ENCODE data around the gene GEN1.
A peak's percentile ranks its signal among the peaks of the same experiment; 100 is the strongest.
"Not testable (repeated sequence)": the region's sequence is repeated elsewhere in the genome, so short reads cannot be mapped to it uniquely, and the experiment has no call there.

The GEN1 gene

DNA sequence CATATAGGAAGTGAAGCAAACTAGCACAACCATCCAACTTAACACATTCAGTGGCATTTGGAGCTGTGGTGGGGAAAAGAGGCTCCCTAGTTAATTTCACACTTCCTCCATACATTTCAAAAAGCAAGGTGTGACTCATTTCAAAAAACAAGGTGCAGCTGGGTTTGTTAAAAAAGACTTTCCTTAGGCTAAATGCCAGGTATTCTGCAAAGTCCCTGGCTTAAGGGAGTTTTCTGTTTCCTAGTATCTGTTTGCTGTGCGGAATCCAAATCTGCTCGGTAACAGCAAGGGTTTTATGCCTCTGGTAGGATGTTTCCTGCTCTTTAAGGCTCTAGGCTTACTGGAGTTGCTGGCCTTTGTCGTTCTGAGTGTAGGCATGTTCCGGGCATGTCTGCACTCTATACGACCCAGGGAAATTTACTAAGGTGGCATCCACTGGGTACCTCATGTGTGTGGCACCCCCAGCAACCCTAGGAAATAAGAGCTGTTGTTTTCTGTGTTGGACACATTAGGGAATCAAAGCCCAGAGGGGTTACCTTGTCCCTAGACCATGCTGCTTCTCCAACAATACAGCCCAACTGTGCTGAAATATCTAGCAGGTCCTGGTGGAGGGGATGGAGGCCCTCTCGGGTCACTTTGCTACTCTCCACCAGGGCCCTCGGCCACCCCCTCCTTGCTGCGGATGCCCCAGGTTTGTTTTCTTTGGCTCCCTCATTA, 61.7 kb downstream of the GEN1 start:
- Mint-ChIP-seq H3K9me3 (peaks cover 2% of the 10 kb centered on the region), H3K36me3 (no peaks in the 10 kb centered on the region), H3K4me3 (no peak overlapping the region)

DNA sequence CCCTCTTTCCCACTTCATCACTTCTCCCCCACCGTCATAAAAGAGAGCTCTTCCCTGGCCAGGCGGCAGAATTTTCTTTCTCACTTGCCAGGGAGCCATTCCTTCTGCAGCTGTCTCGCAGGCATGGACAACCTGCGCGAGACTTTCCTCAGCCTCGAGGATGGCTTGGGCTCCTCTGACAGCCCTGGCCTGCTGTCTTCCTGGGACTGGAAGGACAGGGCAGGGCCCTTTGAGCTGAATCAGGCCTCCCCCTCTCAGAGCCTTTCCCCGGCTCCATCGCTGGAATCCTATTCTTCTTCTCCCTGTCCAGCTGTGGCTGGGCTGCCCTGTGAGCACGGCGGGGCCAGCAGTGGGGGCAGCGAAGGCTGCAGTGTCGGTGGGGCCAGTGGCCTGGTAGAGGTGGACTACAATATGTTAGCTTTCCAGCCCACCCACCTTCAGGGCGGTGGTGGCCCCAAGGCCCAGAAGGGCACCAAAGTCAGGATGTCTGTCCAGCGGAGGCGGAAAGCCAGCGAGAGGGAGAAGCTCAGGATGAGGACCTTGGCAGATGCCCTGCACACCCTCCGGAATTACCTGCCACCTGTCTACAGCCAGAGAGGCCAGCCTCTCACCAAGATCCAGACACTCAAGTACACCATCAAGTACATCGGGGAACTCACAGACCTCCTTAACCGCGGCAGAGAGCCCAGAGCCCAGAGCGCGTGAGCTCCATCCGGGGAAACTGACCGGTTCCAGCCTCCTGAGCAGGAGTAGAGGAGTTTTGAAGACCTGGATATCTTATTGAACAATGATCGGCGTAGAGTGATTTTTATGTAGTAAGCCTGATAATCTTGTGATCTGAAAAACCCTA, 62.7 kb downstream of the GEN1 start, which contains the start of gene MSGN1:
Gene MSGN1, plus strand, starts transcription at position 65 of the 850 bp plus-strand sequence. Its CDS starts 59 bp downstream, at position 124.
- Mint-ChIP-seq H3K36me3 (no peaks in the 10 kb centered on the region), H3K4me1 (peaks cover 30% of the 10 kb centered on the region), H3K9me3 (peaks cover 2% of the 10 kb centered on the region), H3K27ac (peak within 1 kb of the TSS; percentile 40), H3K4me3 (no peak within 1 kb of the TSS), H3K27me3 (no peaks in the 10 kb centered on the region)
- ATAC-seq (ENCODE audit: low read depth) (no peak), DNase-seq (ENCODE audit: low spot score in 2 of 2) (no peak)

More for the DNA sequence above, 61.7 kb downstream of the GEN1 start:
- no peak for ATAC-seq (ENCODE audit: low read depth)
- Mint-ChIP-seq H3K27me3 (no peaks in the 10 kb centered on the region), H3K27ac (peak overlapping the region; percentile 40), H3K4me1 (peaks cover 28% of the 10 kb centered on the region)
- DNase-seq (ENCODE audit: low spot score in 2 of 2): no peak

DNA sequence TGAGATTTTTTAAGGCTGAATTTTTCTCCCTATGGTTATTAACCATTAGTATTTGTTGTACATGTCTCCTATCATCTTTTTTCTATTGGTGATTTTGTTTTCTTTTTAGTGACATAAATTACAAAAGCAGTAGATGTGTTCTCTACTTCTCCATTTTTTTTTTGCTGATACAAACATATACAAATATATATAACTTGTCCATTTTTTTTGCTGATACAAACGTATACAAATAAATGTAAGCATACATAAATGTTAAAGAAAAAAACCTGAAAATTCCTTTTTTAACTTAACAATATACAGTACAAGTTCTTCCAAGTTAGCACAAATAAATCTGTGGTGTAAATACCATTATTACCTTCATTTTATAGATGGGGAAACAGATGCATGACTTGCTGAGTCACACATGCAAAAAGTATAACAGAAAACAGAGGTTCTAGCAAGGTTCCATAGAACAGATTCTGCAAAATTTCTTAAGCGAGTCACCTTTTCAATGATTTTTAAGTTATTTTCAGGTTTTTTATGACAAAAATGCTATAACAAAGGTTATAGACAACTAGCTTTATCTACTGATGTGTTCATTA, 64.4 kb downstream of the GEN1 start:
- Mint-ChIP-seq H3K9me3 (peaks cover 2% of the 10 kb centered on the region), H3K4me3 (no peak overlapping the region), H3K36me3 (no peaks in the 10 kb centered on the region), H3K27me3 (no peaks in the 10 kb centered on the region), H3K4me1 (peaks cover 34% of the 10 kb centered on the region), H3K27ac (no peak overlapping the region)
- no peak for DNase-seq (ENCODE audit: low spot score in 2 of 2)
- ATAC-seq (ENCODE audit: low read depth): no peak

DNA sequence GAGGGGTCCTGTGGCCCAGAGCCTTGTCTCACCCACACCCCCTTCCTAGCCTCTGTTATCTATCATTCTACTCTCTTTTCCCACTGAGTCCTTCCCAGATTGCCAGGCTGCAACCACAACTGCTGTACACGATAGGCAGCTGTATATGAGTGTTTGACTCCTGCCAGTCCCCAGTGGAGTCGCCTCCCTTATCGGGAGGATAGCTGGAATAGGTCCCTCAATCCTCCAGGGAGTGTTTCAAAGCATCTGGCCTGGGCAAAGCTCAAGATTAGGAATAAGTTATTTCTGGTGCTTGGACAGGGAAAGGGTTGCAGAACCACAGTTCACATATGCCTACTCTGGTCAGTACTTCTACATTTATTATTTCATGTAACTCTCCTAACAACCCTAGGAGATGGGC, 67.1 kb downstream of the GEN1 start:
- DNase-seq (ENCODE audit: low spot score in 2 of 2): no peak
- H3K4me3 Mint-ChIP-seq: no peak overlapping the region
- H3K4me1 Mint-ChIP-seq: peaks cover 39% of the 10 kb centered on the region
- ATAC-seq (ENCODE audit: low read depth): no peak
- H3K27ac Mint-ChIP-seq: no peak overlapping the region
- no peaks in the 10 kb centered on the region for H3K27me3 Mint-ChIP-seq
- H3K9me3 Mint-ChIP-seq: no peaks in the 10 kb centered on the region
- H3K36me3 Mint-ChIP-seq: no peaks in the 10 kb centered on the region

DNA sequence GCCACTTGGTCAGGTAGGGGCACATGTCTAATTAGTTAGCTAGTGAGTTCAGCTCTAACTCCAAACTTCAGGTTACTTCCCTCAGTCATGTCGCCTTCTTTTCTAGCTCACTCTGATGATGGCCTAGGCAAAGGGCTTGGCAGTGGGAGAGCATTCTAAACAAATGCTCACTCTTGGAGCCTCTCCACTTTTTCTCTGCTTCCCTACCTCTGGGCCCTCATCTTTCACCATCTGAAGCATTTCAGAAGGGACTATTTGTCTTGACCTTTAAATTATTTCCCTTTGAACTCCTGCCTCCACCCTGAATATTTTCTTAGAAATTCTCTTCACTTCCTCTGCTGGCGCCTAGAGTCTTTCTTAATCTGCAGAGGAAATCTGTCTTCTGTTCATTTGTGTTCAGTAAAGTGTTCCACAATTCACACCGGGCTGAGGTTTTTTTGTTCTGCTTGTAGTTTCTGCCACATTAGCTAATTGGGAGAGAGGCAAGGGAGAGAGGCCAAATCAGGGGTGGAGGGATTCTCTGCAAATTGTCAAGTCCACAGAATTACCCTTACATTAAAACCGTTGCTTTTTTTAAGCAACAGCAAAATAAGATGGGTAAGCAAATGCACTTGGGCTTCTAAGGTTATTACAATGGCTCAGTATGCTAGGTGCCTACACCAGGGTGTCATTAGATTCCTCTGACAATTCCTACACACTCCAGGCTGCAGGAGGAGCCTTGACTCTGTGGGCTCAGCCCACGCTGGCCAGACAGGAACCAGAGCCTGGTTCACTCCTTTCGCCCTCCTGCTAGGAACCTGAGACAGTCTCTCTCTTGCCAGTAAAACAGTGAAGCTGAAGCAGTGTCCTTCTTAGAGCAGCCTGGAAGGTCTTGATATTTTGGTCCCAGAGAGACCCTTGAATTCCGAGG, 67.9 kb downstream of the GEN1 start:
- Mint-ChIP-seq H3K27ac (peak overlapping the region; percentile 89), H3K4me1 (peaks cover 36% of the 10 kb centered on the region), H3K27me3 (no peaks in the 10 kb centered on the region), H3K9me3 (no peaks in the 10 kb centered on the region), H3K36me3 (no peaks in the 10 kb centered on the region), H3K4me3 (peak overlapping the region; percentile 8)
- peak; percentile 28 for ATAC-seq (ENCODE audit: low read depth)
- DNase-seq (ENCODE audit: low spot score in 2 of 2): no peak

DNA sequence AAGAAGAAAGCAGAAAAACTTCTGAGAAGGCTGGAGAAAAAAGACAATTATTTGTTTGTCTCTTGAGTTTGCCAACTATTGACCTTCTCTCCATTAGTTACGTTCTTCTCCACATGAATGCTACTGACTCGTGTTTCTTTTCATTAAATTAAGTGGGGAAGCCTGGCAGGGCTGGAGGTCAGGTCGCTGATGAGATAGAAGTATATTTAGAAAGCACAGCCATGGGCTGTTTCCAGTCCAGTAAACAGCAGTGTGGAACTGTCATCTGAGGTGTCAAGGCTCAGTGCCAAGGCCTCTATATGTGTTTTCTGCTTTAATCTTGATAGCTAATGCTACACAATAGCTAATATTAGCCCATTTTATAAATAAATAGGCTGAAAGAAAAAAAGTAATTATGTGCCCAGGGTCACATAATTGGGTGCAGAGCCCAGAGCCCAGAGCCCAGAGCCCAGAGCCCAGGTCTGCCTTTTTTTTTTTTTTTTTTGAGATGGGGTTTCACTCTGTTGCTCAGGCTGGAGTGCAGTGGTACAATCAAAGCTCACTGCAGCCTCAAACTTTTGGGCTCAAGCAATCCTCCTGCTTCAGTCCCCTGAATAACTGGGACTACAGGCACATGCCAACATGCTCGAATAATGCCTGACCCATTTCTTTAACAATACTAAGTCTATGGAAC, 68.6 kb downstream of the GEN1 start:
- H3K4me1 Mint-ChIP-seq: peaks cover 36% of the 10 kb centered on the region
- peak overlapping the region; percentile 89 for H3K27ac Mint-ChIP-seq
- H3K4me3 Mint-ChIP-seq: peak overlapping the region; percentile 35
- no peaks in the 10 kb centered on the region for H3K9me3 Mint-ChIP-seq
- H3K27me3 Mint-ChIP-seq: no peaks in the 10 kb centered on the region
- no peaks in the 10 kb centered on the region for H3K36me3 Mint-ChIP-seq
- peak; percentile 80 for ATAC-seq (ENCODE audit: low read depth)
- DNase-seq (ENCODE audit: low spot score in 2 of 2): no peak

DNA sequence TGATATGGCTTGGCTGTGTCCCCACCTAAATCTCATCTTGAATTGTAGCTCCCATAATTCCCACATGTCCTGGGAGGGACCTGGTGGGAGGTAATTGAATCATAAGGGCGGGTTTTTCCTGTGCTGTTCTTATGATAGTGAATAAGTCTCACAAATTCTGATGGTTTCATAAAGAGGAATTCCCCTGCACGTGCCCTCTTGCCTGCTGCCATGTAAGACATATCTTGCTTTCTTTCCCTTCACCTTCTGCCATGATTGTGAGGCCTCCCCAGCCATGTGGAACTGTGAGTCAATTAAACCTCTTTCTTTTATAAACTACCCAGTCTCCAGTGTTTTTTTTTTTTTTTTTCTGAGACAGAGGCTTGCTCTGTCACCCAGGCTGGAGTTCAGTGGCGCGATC, 69.7 kb downstream of the GEN1 start:
- peak overlapping the region; percentile 89 for H3K27ac Mint-ChIP-seq
- peak; percentile 60 for ATAC-seq (ENCODE audit: low read depth)
- not testable (repeated sequence) for H3K4me3 Mint-ChIP-seq; DNase-seq (ENCODE audit: low spot score in 2 of 2); H3K27me3 Mint-ChIP-seq; H3K36me3 Mint-ChIP-seq; H3K9me3 Mint-ChIP-seq
- H3K4me1 Mint-ChIP-seq: peaks cover 36% of the 10 kb centered on the region

DNA sequence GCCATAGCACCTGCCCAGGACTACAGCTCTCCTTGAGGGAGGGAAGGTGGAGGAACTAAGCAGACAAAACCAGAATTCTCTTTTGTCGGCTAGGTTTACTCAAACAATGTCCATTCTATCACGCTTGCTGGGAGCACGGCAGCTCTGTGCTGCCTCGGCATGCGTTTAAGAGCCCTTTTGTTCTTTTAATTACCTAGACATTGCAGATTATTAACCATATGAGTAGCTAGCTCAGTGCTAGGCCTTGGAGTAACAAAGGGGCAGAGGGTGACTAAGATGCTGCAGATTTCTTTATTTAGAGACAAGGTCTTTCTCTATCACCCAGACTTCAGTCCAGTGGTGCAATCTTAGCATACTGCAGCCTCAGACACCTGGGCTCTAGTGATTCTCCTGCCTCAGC, 73.4 kb downstream of the GEN1 start:
- Mint-ChIP-seq H3K9me3 (peaks cover 3% of the 10 kb centered on the region), H3K4me3 (no peak overlapping the region), H3K36me3 (no peaks in the 10 kb centered on the region), H3K27me3 (no peaks in the 10 kb centered on the region), H3K4me1 (peaks cover 28% of the 10 kb centered on the region), H3K27ac (no peak overlapping the region)
- DNase-seq (ENCODE audit: low spot score in 2 of 2) (no peak), ATAC-seq (ENCODE audit: low read depth) (no peak)

DNA sequence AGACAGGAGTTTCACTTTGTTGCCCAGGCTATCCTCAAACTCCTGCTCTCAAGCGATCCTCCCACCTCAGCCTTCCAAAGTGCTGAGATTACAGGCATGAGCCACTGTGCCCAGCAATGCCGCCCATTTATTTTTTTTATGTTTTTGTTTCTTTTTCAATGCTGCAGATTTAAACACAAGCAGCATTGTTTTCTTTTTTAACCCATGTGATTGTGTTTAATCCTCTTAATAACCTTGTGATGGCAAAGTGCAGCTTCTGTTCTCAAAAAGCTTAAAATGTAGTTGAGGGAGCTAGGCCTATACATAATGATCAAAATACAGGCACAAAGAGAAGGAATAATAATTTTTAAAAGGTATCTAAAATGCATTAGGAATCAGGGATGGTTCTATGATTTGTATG, 73.8 kb downstream of the GEN1 start:
- Mint-ChIP-seq H3K9me3 (peaks cover 3% of the 10 kb centered on the region), H3K27ac (no peak overlapping the region), H3K4me1 (peaks cover 26% of the 10 kb centered on the region), H3K4me3 (no peak overlapping the region), H3K27me3 (no peaks in the 10 kb centered on the region), H3K36me3 (no peaks in the 10 kb centered on the region)
- DNase-seq (ENCODE audit: low spot score in 2 of 2) (no peak), ATAC-seq (ENCODE audit: low read depth) (no peak)

DNA sequence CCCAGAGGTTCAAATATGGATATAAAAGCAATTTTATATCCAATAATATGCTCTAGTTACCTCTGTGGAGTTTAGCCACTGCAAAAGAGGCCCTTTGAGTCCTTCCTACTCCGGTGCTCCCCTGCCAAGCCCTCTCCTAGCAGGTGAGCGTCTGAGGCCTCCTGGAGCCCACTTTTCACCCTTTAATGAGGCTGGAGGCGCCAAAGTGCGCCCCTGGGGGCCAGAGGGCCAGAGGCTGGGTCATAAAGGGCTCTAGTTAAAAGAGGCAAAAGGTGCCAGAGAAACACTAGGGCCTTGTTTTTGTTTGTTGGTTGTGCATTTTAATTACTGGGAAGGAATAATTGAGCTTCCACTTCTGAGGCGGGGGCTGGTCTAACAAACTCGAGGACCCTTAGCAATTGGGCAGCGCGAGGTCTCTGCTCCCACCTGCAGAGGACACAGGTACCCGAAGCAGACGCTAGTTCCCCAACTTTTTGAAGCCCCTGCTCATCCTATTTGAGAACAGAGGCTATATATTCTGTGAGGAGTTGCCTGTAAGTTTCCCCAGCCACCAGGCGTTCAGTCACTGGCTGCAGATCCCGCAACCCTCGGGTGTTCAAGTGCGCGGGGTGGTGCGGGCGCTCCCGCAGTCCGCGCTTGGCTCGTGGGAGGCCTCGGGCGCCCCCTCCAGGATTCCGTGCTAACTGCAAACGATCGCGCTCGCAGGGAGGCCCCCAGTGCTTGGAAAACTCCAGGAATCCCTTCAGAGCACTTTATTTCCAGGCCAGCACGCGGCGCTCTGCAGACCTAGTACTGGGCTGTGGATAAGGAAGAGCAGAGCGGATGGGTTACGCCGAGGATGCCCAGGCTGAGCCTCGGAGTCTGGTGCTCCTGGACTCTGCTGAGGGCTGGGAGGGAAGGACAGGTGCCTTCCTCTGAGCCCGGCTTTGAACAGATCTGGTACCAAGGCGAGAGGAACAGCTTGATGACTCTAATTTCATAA, 76.4 kb downstream of the GEN1 start:
- Mint-ChIP-seq H3K36me3 (no peaks in the 10 kb centered on the region), H3K4me1 (peaks cover 12% of the 10 kb centered on the region), H3K9me3 (peaks cover 3% of the 10 kb centered on the region), H3K4me3 (peak overlapping the region; percentile 49), H3K27ac (no peak overlapping the region), H3K27me3 (no peaks in the 10 kb centered on the region)
- ATAC-seq (ENCODE audit: low read depth): peak; percentile 92
- peak; percentile 75 to 85 for DNase-seq (ENCODE audit: low spot score in 2 of 2)

DNA sequence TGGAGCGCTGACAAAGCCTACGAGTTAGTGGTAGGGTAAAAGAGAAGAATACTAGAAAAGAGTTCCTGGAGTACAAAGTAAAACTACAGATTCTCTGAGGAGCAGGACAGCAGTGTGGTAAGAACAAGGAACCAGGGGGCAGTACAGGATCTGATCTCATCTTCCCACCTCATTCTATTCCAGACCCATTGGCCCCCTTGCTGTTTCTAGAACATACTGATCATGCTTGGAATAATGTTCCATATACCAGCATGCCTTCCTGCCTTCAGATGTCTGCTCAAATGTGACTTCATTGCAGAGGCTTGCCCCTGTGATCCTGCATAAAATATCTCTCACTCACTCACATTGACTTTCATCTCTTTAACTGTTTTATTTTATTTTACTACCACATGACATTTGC, 81.6 kb downstream of the GEN1 start:
- no peak overlapping the region for H3K4me3 Mint-ChIP-seq
- no peaks in the 10 kb centered on the region for H3K27me3 Mint-ChIP-seq
- DNase-seq (ENCODE audit: low spot score in 2 of 2) (no peak), ATAC-seq (ENCODE audit: low read depth) (no peak)
- H3K27ac Mint-ChIP-seq: no peak overlapping the region
- H3K4me1 Mint-ChIP-seq: peaks cover 3% of the 10 kb centered on the region
- H3K36me3 Mint-ChIP-seq: no peaks in the 10 kb centered on the region
- H3K9me3 Mint-ChIP-seq: no peaks in the 10 kb centered on the region

Data from memory B cell (primary cell).